Middle frontal gyrus (tissue), 1 donor: Measurements from ENCODE around the gene KLF6.

Experiments used
- DNase-seq: peaks from one replicate; pipeline ENCODE4 v3.0.0-alpha.2; 2015; ENCODE audit warnings: low spot score; ENCODE audit errors: extremely low spot score

KLF6 gene

DNA sequence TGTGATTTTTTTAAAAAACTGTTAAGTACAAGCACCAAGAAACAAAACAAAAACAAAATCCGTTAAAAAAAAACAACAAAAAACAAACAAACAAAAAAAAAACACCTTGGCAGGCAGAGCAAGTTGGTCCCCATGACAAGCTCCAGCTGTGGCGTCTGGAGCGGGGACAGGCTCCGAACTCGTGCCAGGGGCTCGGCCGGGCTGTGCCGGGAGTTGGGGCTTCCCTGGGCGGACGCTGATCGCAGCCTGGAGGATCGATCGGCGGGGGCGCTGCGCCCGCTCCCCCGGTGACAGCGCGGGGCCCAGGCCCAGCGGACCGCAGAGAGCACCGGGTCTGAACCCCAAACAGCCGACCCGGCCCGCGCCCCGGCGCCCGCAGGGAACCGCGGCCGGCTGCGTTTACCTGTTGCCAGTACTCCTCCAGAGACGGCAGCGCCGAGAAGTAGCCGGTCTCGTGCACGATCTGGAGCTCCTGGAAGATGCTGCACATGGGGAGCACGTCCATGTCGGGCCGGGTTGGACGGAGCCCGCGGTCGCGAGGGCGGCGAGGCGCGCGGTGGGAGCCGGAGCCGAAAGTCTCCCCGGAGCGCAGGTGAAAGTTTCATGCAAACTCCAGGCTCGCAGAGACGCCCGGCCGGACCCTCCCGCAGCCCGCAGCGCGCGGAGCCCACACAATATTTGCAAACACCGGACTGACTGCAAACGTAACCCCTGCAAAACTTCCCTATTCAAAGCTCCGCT lies at the start of gene KLF6:
Gene KLF6 (minus strand): TSS at position 700 of the 741 bp plus-strand sequence. CDS start 195 bp downstream, at position 505.
- DNase-seq: no peak

DNA sequence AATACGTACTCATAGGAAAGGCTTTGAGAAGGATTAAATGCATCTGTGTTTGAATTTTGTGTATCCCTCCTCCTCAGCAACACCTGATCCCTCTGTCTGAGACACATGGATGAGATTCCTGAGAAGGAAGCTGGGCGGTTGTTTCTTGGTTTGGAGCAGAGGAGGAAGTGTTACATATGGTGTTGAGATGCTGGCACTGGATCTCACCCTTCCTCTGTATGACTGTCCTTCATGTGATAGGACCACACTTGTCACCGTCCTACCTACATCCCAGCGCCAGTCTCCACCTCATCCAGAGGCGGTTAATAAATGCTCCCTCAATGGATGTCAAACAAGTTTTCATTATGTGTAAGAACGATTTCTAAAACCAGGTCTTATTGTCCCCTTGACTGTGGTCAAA lies 49.4 kb upstream of the KLF6 start:
- no peak for DNase-seq

DNA sequence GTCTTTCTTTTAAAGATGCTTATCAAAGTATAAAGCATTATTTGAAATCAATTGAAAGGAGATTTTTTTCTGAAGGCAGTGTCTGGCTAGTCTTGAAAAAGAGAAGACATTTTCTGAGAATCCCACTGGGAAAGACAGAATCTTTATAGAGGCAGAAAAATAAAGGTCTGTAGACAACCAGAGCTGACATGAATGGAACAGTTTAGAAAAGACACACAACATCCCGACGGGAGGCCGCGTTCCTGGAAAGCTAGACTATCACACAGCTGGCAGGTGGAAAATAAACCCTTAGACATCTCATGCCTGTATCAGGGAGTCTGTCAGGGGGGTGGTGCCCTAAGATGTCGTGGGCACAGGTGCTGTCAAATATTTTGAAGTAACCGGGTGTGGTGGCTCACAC lies 48.0 kb upstream of the KLF6 start:
- DNase-seq: no peak

DNA sequence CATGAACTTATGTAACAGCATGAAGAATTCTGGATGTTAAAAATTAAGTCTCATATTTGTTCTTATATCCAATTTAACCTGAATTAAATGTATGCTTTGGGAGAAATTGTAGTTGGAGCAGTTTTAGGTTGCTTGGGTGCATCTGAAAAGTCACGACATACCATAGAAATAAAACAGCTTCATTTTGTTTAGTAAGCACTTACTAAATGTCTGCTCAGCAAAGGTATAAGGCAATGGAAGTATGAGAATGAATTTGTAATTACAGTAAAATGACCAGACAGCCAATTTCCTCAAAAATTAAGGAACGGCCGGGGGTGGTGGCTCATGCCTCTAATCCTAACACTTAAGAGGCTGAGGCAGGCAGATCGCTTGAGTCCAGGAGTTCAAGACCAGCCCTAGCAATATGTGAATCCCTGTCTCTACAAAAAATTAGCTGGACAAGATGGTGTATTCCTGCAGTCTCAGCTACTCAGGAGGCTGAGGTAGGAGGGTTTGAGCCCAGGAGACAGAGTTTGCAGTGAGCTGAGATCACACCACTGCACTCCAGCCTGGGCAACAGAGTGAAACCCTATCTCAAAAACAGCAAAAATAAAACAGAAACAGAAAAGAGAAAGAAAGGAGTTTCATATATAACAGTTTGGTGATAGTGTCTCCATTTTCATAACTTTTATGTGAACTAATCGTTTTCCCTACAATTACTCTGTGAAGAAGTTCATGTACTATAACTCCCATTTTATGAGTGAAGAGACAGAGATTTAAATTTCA lies 47.2 kb upstream of the KLF6 start:
- no peak for DNase-seq

DNA sequence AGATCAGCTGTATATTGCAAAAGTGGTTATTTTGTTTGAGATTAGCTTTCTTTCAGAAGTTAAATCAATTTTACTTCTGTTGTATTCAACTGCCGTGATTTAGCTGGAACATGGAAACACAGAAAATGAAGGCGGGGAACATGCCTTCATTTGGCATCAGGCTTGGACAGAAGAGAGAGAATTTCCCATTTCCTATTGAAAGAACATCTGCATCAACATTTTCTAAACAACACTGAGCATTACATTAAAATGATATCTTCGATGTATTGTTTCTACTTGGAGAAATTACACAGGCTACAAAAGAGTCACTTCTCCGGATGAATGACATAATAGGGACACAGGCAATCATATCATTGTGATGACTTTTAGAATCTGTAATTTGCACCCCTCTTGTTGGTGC lies 46.6 kb upstream of the KLF6 start:
- DNase-seq: no peak

DNA sequence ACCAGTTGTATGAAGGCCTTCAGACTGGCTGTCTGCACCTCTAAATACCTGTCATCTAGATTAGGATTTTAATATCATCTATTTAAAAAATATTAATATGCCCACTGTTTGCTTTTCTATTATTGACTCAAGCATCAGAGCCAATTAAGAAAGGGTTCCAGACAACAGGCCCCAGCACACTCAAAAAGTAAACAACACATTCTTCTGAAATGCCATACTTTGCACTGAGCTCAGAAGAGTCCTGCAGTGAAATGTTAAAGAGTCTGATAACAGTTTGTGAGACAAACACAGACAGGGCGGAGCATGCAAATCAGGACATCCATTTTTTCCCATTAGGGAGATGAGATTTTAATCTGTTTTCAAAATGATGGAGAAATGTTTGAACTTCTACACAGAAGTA lies 45.9 kb upstream of the KLF6 start:
- no peak for DNase-seq

DNA sequence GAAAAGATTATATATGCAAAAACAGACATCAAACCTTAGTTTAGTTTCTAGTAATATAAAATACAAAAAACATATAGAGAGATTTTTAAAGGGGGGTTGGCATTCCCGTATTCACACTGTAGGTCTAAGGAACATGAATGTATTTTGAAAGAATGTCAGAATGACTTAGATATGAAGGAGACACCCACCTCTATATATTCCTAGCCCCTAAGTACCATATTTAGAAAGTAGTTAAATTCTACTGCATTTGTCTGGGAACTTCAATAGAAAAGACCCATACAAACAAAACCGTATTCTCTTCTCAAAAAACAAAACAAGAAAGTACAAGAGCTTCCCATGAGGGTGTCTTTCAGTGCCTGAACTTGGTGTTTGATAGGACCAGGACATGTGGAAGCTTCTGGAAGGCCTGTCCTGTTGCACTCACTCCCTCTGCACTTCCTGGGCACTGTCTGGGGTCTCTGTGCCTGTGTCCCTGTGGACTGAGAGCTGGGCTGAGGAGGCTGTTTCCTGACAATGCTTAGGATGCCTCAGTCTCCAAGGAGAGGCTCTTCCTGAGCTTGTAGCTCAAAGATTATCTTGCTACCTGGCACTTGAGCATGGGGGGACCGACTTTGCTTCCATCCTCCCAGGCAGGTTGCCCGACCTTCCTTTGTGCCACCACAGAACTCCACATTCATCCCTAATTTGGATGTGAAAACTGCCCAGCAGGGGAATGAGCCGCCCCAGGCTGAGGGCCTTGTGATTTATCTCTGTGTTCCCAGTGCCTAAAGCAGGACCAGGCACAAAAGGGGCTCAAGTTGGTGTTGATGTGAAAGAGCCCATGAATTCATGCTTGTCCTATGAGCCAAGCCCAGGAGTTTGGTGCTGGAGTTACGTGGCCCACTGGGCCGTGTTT lies 44.4 kb upstream of the KLF6 start:
- DNase-seq: no peak

DNA sequence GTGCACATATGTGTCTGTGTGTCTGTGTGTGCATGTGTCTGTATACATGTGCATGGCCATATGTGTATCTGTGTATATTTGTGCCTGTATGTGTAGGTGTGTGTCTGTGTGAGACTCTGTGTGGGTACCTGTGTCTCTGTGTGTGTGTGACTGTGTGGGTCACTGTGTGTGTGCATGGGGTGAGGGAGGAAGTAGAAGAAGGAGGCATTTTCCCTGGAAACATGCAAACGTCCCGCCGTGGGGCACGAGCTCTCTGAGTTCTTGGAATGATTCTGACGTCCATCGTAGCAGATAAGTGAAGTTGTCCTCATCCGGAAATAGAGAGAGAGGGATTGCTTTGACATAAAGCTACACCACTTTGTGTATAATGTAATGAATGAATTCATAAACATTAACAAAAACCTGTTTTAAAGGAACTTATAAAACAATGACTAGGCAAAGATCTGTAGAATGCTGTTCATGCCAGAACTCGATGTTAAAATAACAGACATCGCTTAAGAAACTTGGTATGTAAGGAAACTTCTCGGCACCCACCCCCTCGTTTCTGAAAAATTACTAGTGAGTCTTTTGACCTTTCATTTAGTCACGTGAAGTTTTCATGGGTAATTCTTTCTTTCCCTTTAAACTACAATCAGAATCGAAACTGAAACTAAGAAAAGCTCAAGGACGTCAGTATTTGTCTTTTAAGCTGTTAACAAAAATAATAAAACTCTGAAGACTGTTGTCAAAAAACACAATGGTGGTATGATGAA lies 43.6 kb upstream of the KLF6 start:
- no peak for DNase-seq

DNA sequence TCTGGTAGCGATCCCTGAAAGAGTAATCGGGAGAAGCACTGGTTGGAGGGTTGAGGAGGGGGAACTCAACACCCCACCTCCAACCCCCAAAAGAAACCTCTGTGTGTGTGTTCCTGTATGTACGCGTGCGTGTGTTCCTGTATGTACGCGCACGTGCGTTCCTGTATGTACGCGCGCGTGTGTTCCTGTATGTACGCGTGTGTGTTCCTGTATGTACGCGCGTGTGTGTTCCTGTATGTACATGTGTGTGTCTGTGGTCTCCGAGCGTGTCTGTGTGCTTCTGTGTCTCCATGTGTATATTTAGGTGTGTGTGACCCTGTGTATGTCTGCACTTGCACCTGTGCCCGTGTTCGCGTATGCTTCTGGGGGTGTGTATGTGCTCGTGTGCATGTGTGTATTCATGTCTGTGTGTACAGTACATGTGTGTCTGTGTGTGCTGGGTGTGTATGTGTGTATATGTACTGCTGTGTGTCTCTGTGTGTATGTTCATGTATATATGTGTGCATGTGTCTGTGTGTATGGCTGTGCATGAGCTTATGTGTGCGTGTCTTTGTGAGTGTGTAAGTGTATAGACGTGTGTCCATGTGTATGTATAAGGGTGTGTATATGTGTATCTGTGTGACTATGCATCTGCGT lies 42.9 kb upstream of the KLF6 start:
- no peak for DNase-seq

DNA sequence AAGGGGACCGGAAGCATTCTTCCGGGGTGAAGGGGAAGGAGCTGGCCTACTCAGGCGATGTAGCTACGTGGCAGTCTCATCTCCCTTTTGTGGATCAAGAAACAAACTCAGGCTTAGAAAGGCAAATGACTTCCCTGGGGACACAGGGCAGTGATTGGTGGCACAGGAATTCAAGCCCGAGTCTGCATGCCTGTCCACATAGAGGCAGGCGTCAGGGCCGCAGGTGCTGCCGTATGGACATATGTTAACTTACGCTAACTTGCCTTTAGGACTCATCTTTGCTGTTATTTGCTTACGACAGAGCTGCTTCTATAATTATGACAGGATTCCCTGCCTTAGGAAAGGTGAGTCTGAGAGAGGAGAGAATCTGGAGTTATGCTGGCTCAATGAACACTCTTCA lies 42.3 kb upstream of the KLF6 start:
- no peak for DNase-seq

DNA sequence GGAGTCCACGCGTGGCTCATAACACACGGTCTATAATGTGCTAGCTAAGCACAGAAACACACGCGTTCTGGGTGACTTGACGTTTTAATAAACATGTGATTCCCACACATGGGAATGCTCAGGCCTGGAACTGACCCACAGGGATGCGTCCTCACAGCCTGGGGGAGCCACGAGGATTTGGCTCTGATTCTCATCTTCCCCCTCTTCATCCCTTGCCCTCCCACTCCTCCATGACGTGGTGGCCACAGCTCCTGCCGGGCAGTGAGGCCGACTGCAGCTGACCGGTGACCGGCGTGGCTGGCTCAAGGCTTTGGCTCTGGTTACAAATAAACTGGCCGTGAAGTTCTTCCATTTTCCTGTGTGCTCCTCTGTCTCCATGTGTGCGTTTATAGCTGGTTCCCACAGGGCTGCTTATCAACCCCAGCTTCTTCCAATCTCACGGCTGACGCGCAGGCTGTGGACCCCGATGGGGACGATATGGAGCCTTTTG lies 40.9 kb upstream of the KLF6 start:
- no peak for DNase-seq

DNA sequence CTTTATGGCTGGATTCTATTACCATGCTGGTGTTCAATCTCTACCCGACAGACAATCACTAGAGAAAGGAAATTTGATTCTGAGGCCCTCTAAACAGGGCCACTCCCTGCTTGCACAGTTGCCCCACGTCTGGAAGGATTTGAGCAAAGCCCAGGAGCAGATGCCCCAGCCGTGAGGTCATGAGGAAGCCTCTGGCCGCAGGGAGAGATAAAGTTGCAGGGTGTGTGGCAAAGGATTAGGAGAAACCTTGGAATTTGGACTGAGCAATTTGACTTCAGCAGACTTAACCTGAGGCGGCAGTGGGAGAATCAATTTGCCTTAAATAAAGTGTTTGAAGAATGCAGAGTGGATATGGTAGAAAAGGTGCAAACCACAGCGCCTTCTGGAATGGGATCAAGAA lies 40.2 kb upstream of the KLF6 start:
- no peak for DNase-seq

DNA sequence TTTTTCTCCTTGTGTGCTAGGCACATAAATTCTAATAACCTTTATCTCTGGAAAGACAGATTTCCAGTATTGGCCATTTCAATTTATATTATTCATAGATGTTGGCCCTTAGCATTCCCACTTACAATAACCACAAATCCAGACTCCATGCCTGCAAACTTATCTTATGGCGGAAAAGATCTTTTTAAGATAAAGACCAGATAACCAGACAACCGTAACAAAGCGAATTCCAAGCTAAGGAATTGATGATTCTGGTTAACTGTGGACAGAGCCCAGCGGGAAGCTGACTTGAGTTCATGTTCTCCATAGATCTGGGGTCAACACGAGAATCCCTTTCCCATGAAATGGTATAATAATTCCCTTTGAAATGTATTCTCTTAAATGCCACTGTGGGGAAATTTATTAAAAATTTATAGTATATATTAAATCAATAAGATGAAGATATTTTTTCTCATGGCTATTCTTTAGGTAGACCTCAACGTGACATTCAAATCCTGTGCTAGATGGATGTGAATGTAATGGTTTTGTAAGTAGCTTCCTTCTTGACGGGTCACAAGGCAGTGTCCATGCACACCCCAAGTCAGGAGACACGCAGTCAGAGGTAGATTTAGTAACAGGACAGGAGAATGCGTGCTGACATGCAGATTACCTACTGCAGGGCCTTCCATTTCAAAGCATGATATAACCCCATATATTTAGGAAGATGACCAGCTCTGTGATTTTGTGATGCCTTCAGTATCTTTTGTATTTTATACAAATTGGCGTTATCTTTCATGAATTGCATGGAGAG lies 37.7 kb upstream of the KLF6 start:
- no peak for DNase-seq

DNA sequence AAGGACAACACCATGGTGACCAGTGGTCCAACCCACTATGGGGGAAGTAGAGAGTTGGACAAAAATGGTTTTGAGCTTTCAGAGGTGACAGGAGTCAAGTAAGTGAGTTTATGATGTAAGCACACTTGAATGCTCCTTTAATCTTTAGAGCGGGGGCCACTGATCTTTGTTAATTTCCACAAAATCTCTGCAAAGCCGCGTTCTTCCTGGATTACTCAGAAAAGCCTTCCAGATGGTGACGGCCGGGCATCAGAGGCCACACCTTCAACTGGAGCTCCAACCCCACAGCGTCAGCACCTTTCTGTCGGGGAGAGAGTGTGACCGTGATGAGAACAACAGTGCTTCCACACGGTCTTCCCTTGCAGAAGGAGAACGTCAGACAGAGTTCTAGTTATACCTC lies 35.2 kb upstream of the KLF6 start:
- DNase-seq: no peak

DNA sequence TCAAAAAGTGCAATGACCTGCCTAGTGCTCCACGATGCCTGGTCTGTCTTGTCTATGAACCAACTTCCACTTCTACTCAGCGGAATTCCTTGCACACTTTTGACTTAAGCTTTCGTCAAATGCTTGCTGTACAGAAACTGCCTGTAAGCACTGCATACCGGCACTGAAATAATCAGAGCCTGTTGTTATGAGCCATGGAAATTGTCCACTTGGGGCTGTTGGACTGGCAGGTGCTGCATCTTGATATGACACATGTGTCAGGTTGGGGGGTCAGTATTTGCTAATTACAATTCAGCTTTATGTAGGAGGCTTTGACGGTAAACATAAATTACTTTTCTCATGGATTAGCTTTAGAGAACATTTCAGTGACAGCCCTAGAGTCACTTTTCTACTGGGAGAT lies 32.0 kb upstream of the KLF6 start:
- no peak for DNase-seq

DNA sequence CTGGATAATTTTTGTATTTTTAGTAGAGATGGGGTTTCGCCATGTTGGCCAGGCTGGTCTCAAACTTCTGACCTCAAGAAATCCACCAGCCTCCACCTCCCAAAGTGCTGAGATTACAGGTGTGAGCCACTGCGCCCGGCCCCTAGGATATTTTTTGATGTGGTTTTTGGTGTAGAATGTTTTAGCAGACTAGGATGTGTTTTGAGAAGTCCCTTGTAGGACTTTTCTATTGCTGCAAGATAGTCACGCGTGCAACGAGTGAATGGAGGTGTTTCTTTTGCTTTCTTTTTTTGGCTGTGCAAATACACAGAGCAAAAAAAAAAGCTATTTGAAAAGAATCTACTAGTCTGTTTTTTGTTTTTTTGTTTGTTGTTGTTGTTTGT lies 29.8 kb upstream of the KLF6 start:
- DNase-seq: no peak

DNA sequence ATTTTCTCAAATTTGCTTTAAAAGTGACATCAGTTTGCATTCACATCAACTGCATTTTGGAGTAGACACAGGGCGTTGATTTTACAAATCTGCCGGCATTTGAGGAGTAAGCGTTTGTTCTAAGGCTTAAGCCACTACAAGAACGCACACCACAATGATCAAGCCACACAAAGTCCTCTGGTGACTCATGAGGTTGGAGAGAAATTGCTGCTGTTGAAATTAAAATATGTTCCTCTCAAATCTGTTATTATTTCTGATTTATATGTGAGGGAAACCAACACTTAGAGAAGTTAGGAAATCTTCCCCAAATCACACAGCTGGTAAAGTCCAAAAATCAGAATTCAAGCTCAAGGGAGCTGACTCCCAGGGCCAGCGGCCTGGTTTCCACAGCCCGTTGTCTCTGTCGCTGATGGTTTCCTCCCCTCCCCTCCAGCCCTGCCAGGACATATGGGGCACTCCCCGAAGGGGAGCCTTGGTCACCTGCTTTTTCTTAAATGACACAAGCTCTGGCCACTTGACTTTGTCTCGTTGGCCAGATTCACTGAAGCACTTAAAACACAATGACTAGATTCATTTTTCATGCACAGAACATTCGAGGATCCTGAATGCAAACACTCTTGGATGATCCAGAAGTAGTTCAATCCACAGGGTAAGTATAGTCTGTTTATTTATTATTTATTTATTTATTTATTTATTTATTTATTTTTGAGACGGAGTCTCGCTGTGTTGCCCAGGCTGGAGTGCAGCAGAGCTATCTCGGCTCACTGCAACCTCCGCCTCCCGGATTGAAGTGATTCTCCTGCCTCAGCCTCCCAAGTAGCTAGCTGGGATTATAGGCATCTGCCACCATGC lies 29.2 kb upstream of the KLF6 start:
- DNase-seq: no peak

DNA sequence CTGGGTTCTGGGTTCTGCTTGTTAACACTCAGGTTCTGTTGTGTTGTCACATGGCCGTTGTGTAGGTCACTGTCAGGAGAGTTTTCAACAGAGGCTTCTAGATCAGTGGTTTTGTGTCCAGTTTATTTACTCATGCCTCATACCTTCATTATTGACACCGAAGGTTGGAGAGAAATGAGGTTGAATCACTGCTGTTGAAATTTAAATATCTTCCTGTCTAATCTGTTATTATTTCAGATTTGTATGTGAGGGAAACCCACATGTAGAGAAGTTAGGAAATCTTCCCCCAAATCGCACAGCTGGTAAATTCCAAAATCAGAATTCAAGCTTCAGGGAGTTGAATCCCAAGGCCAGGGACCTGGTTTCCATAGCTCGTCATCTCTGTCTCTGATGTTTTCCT lies 28.3 kb upstream of the KLF6 start:
- no peak for DNase-seq

DNA sequence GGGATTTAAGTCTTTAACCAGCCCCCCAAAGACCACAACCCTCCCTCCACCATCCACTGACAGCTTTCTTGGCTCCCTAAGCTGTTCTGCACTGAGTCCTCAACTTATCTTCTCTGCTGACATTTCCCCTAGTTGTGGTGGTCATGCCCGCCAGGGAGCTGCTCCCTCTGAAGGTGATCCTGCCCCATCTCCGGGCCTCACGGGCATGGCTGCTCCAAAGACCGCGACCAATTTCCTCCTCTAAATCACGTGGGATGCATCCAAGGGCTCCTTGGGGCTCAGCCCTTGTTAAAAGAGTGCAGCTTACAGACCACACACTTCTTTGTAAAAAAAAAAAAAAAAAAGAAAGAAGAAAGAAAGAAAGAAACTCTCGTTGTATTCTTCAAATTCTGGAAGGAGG lies 27.1 kb upstream of the KLF6 start:
- DNase-seq: no peak
